GM12892 (cell line): ENCODE results near the gene TTC38.

Experiments
- POLR2A ChIP-seq: IDR thresholded peaks from 2 replicates; pipeline ENCODE4 v1.6.1; 2011; ENCODE audit warnings: low read depth, low read length, control low read depth
- POLR2AphosphoS5 ChIP-seq: IDR thresholded peaks from 2 replicates; pipeline ENCODE4 v1.6.1; 2011; ENCODE audit warnings: low read depth, low read length, control low read depth
- TAF1 ChIP-seq: IDR thresholded peaks from 2 replicates; pipeline ENCODE4 v1.6.1; 2011; ENCODE audit warnings: low read depth, mild to moderate bottlenecking, control low read depth, low read length, borderline replicate concordance

DNA sequence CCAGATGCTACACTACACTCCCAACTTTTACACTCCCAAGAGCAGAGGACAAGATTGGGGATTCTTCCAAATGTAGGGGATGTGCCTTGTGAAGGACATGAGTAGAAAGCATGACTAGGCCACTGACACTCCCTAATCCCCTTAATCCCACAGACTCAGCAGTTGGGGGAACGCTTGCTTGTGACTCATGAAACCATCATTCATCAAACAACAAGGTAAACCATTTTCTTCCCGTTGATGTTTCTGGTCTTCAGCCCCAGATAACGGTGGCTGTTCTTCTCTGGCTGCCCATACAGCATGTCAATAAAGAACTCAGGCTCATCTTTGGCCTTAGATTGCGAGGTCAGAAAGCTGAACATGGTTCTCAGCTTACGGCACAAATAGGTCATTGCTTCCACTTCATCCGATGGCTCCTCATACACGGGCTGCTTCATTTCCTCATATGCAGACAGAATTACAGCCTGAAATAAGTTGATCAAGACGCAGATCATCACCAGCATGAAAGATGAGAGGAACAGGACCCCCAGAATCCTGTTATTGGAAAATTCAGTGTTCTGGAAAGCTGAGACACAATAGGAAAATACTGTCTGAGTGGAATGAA lies 11.3 kb upstream of the TTC38 start:
- TF ChIP-seq POLR2A (no peak), POLR2AphosphoS5 (no peak), TAF1 (no peak)
